CD4-positive, alpha-beta memory T cell (primary cell): ENCODE measurements around the gene SNX21. TPM values are rescaled to one million over a fixed set of nuclear protein-coding genes. Genes with fewer than 3 reads are reported as not detected.

ENCODE experiments used
- CTCF ChIA-PET: fragments of 350-600 bp; sonication (Branson Sonifier 250); formaldehyde crosslinking; loops from one replicate; lab custom pipeline; 2021; ENCODE audit warnings: inconsistent platforms; ENCODE audit not compliant: partially characterized antibody; lab: Charles Lee
- POLR2A ChIA-PET: fragments of 350-600 bp; sonication (Branson Sonifier 250); formaldehyde crosslinking; loops from one replicate; lab custom pipeline; 2021; ENCODE audit not compliant: partially characterized antibody; lab: Charles Lee
- DNase-seq, 5 donors: peaks; one replicate each; pipeline versions ENCODE4 v3.0.0 to v3.0.0-alpha.2; 2020 to 2022; ENCODE audit warnings: mixed read lengths in 1 of 5
- H3K27ac ChIP-seq: one replicate; pipeline ENCODE4 v1.7.0; 2013; ENCODE audit warnings: low read depth, low read length
- H3K27me3 ChIP-seq: 2 replicates; pipeline ENCODE4 v1.7.0; 2013; ENCODE audit warnings: mild to moderate bottlenecking, low read length, moderate library complexity; ENCODE audit not compliant: insufficient read depth
- H3K36me3 ChIP-seq: 2 replicates; pipeline ENCODE4 v1.7.0; 2013; ENCODE audit warnings: mild to moderate bottlenecking, low read length, moderate library complexity; ENCODE audit not compliant: insufficient read depth
- H3K4me1 ChIP-seq: 2 replicates; pipeline ENCODE4 v1.7.0; 2013; ENCODE audit warnings: mild to moderate bottlenecking, low read length, moderate library complexity; ENCODE audit not compliant: insufficient read depth
- H3K4me3 ChIP-seq, 2 donors: one replicate each; pipeline ENCODE4 v1.7.0; 2013; ENCODE audit warnings: low read length in 2 of 2, mild to moderate bottlenecking in 1 of 2
- H3K9me3 ChIP-seq, 2 donors: one replicate each; pipeline ENCODE4 v1.7.0; 2013; ENCODE audit warnings: low read length in 2 of 2, control low read depth in 1 of 2; ENCODE audit not compliant: control insufficient read depth in 1 of 2
- H3K27ac Mint-ChIP-seq, 7 donors: one replicate each; pipeline ENCODE4 v1.8.0; 2020 to 2021; ENCODE audit warnings: mixed read lengths in 7 of 7, mild to moderate bottlenecking in 6 of 7, inconsistent platforms in 3 of 7, moderate library complexity in 3 of 7
- H3K27me3 Mint-ChIP-seq, 2 donors: one replicate each; pipeline ENCODE4 v1.8.0; 2020 to 2021; ENCODE audit warnings: mixed read lengths in 2 of 2
- H3K36me3 Mint-ChIP-seq, 2 donors: one replicate each; pipeline ENCODE4 v1.8.0; 2020 to 2021; ENCODE audit warnings: mixed read lengths in 2 of 2, inconsistent platforms in 1 of 2, mild to moderate bottlenecking in 1 of 2
- H3K4me1 Mint-ChIP-seq, 4 donors: one replicate each; pipeline ENCODE4 v1.8.0; 2020 to 2021; ENCODE audit warnings: mixed read lengths in 4 of 4, mild to moderate bottlenecking in 1 of 4
- H3K4me3 Mint-ChIP-seq, 8 donors: one replicate each; pipeline ENCODE4 v1.8.0; 2020 to 2021; ENCODE audit warnings: mixed read lengths in 8 of 8, mild to moderate bottlenecking in 7 of 8, moderate library complexity in 6 of 8, inconsistent platforms in 3 of 8
- H3K9me3 Mint-ChIP-seq, 8 donors: one replicate each; pipeline ENCODE4 v1.8.0; 2020 to 2021; ENCODE audit warnings: mixed read lengths in 8 of 8, mild to moderate bottlenecking in 5 of 8, inconsistent platforms in 3 of 8, moderate library complexity in 1 of 8
- intact Hi-C: fragments of 100-400 bp; cut with micrococcal nuclease; formaldehyde crosslinking; loops from one replicate; pipeline ENCODE4 v1.15.1; 2023
- polyA plus RNA-seq, 2 donors: library from polyadenylated mRNA; unstranded; fragments of 300-500 nt; fragmentation: Illumina TruSeq; gene quantifications; one replicate each; pipeline ENCODE4 v1.2.3, GENCODE V29; 2021
- total RNA-seq, 2 experiments: library from RNA; stranded (reverse); gene quantifications; one replicate each; pipeline ENCODE4 v1.2.3, GENCODE V29; 2021

SNX21 gene
- total and polyA plus RNA-seq, 4 experiments from 2014 or later = 0.20 to 3.5 (median 2.2) TPM

DNA sequence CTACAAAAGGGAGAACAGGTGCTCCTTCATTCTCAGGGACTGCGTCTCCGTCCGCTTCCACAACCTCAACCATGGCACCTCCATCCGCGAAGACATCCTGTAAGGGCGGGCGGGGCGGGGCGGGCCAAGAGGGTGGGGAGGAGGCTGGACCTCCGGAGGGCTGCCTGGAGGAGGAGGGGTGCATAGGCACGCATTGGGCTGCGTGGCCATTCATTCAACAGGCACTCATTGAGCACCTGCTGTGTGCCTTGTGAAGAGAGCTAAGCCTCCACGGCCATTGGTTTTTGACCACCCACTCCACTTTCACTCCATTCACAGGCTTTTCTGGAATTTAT lies 24.2 kb downstream of the SNX21 start:
- H3K36me3 ChIP-seq = peaks cover 19% of the 10 kb centered on the region
- H3K36me3 Mint-ChIP-seq = peaks cover 9 to 13% of the 10 kb centered on the region in 2 donors
- no peaks in the 10 kb centered on the region for H3K9me3 Mint-ChIP-seq
- POLR2A ChIA-PET = interaction anchor here (0.6 to 4.8 kb wide), 14 partner anchors 17 to 838 kb away, joined by 3 to 68 read pairs (median 4); partner anchors contain the start of genes CTSA, NEURL2, PCIF1 and UBE2C
- intact Hi-C loops = loop anchor here (1.0 to 10.0 kb wide), 7 partner anchors 23 to 114 kb away; partner anchors contain the start of genes CTSA, DNTTIP1, NEURL2 and UBE2C
- CTCF ChIA-PET = interaction anchor here (1.3 to 1.6 kb wide), 3 partner anchors 23 to 112 kb away, joined by 3 to 6 read pairs (median 4); partner anchors contain the start of gene ZSWIM1
- H3K4me3 ChIP-seq = peak overlapping the region; percentile 71 to 78
- peak overlapping the region; percentile 86 to 98 (median 95) for H3K4me3 Mint-ChIP-seq
- no peaks in the 10 kb centered on the region for H3K27me3 ChIP-seq
- peaks cover 35% of the 10 kb centered on the region for H3K4me1 ChIP-seq
- peak overlapping the region; percentile 76 for H3K27ac ChIP-seq
- H3K27ac Mint-ChIP-seq = peak overlapping the region; percentile 84 to 99 (median 98)
- no peaks in the 10 kb centered on the region for H3K9me3 ChIP-seq
- no peaks in the 10 kb centered on the region for H3K27me3 Mint-ChIP-seq
- H3K4me1 Mint-ChIP-seq = peaks cover 25 to 63% (median 38%) of the 10 kb centered on the region in 4 donors
- no peak for DNase-seq

DNA sequence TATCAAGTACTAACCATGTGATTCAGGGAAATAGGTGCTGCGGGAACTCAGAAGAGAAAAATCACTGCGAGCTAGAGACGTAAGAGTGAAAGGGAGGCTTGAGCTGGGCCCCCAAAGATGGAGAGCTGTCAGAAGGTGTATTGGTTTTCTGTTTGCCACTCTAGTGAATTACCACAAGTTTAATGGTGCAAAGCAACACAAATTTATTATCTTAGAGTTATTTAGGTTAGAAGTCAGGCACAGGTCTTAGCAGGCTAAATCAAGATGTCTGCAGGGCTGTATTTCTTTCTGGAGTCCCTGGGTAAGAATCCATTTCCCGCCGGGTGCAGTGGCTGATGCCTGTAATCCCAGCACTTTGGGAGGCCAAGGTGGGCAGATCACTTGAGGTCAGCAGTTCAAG lies 26.3 kb downstream of the SNX21 start:
- no peaks in the 10 kb centered on the region for H3K9me3 Mint-ChIP-seq

GRCh38 chr20:45860560-45861220 lies 27.1 kb downstream of the SNX21 start:
- CTCF ChIA-PET = no interaction called here
- intact Hi-C loops = no loop called here
- H3K9me3 ChIP-seq = no peaks in the 10 kb centered on the region
- Mint-ChIP-seq H3K4me3 (no peak overlapping the region), H3K27ac (peak overlapping the region in 2 of 7 donors; percentile 38 to 54), H3K4me1 (peaks cover 20 to 43% (median 28%) of the 10 kb centered on the region in 4 donors), H3K27me3 (no peaks in the 10 kb centered on the region), H3K36me3 (peaks cover 3 to 4% of the 10 kb centered on the region in 2 donors), H3K9me3 (no peaks in the 10 kb centered on the region)
- H3K27ac ChIP-seq = no peak overlapping the region
- no peaks in the 10 kb centered on the region for H3K36me3 ChIP-seq
- POLR2A ChIA-PET = no interaction called here
- no peaks in the 10 kb centered on the region for H3K27me3 ChIP-seq
- H3K4me3 ChIP-seq = no peak overlapping the region
- DNase-seq = no peak
- peaks cover 21% of the 10 kb centered on the region for H3K4me1 ChIP-seq

More for the DNA sequence above, 26.3 kb downstream of the SNX21 start:
- peaks cover 28% of the 10 kb centered on the region for H3K4me1 ChIP-seq
- no peaks in the 10 kb centered on the region for H3K9me3 ChIP-seq
- peaks cover 3 to 4% of the 10 kb centered on the region in 2 donors for H3K36me3 Mint-ChIP-seq
- H3K27ac Mint-ChIP-seq = no peak overlapping the region
- CTCF ChIA-PET = no interaction called here
- H3K4me3 Mint-ChIP-seq = no peak overlapping the region
- H3K4me1 Mint-ChIP-seq = peaks cover 23 to 49% (median 31%) of the 10 kb centered on the region in 4 donors
- intact Hi-C loops = loop anchor here (10.0 kb wide), 1 partner anchor 65 kb away; the partner anchor contains the start of genes DNTTIP1 and WFDC3
- DNase-seq = no peak
- H3K27ac ChIP-seq = no peak overlapping the region
- no peak overlapping the region for H3K4me3 ChIP-seq
- peaks cover 3% of the 10 kb centered on the region for H3K36me3 ChIP-seq
- POLR2A ChIA-PET = no interaction called here
- H3K27me3 Mint-ChIP-seq = no peaks in the 10 kb centered on the region
- H3K27me3 ChIP-seq = no peaks in the 10 kb centered on the region

GRCh38 chr20:45861221-45862075 lies 27.8 kb downstream of the SNX21 start:
- H3K27me3 ChIP-seq = no peaks in the 10 kb centered on the region
- ChIA-PET POLR2A (no interaction called here), CTCF (no interaction called here)
- H3K4me1 ChIP-seq = peaks cover 14% of the 10 kb centered on the region
- H3K9me3 ChIP-seq = no peaks in the 10 kb centered on the region
- Mint-ChIP-seq H3K36me3 (peaks cover 3 to 4% of the 10 kb centered on the region in 2 donors), H3K27me3 (no peaks in the 10 kb centered on the region), H3K4me1 (peaks cover 17 to 36% (median 23%) of the 10 kb centered on the region in 4 donors), H3K4me3 (no peak overlapping the region), H3K27ac (peak overlapping the region in 1 of 7 donors; percentile 38), H3K9me3 (no peaks in the 10 kb centered on the region)
- intact Hi-C loops = no loop called here
- no peak overlapping the region for H3K4me3 ChIP-seq
- DNase-seq = no peak
- H3K36me3 ChIP-seq = no peaks in the 10 kb centered on the region
- H3K27ac ChIP-seq = no peak overlapping the region

- POLR2A ChIA-PET = interaction anchor here (1.0 to 1.4 kb wide), 2 partner anchors 17 to 71 kb away, joined by 4 to 6 read pairs; partner anchors contain the start of genes PCIF1 and ZSWIM1
- H3K27ac Mint-ChIP-seq = peak overlapping the region in 1 of 7 donors; percentile 53
- no peaks in the 10 kb centered on the region for H3K27me3 ChIP-seq
Measured at GRCh38 chr20:45863543-45864470, 30.2 kb downstream of the SNX21 start.

DNA sequence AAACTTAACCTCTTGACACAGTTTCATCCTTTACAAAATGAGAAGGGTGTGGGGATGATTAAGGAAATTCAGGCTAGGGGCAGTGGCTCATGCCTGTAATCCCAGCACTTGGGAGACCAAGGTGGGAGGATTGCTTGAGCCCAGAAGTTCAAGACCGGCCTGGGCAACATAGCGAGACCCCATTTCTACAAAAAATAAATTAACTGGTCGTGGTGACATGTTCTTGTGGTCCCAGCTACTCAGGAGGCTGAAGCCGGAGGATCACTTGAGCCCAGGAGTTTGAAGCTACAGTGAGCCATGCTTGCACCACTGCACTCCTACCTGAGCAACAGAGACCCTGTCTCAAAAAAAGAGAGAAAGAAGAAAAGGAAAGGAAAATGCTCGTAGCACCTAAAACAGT lies 32.9 kb downstream of the SNX21 start:
- ChIA-PET CTCF (interaction anchor here (0.9 to 1.2 kb wide), 2 partner anchors 15 to 16 kb away, joined by 3 read pairs; partner anchors contain the start of gene ZSWIM1), POLR2A (no interaction called here)
- Mint-ChIP-seq H3K27me3 (no peaks in the 10 kb centered on the region), H3K9me3 (no peaks in the 10 kb centered on the region), H3K27ac (peak overlapping the region in 1 of 7 donors; percentile 4), H3K4me1 (no peaks in the 10 kb centered on the region), H3K4me3 (peak overlapping the region in 1 of 8 donors; percentile 20), H3K36me3 (peaks cover 0 to 4% of the 10 kb centered on the region in 2 donors)
- H3K27ac ChIP-seq = no peak overlapping the region
- no peaks in the 10 kb centered on the region for H3K27me3 ChIP-seq
- no peak overlapping the region for H3K4me3 ChIP-seq
- no peaks in the 10 kb centered on the region for H3K4me1 ChIP-seq
- DNase-seq = no peak
- H3K36me3 ChIP-seq = no peaks in the 10 kb centered on the region
- no peaks in the 10 kb centered on the region for H3K9me3 ChIP-seq
- intact Hi-C loops = no loop called here

More at GRCh38 chr20:45863543-45864470, 30.2 kb downstream of the SNX21 start:
- no peak for DNase-seq
- H3K9me3 ChIP-seq = no peaks in the 10 kb centered on the region
- no peaks in the 10 kb centered on the region for H3K36me3 ChIP-seq
- intact Hi-C loops = no loop called here
- peaks cover 2% of the 10 kb centered on the region for H3K4me1 ChIP-seq
- Mint-ChIP-seq H3K27me3 (no peaks in the 10 kb centered on the region), H3K36me3 (peaks cover 2 to 4% of the 10 kb centered on the region in 2 donors), H3K4me3 (no peak overlapping the region), H3K4me1 (peaks cover 5 to 12% (median 8%) of the 10 kb centered on the region in 4 donors), H3K9me3 (no peaks in the 10 kb centered on the region)
- no peak overlapping the region for H3K4me3 ChIP-seq
- no peak overlapping the region for H3K27ac ChIP-seq
- CTCF ChIA-PET = interaction anchor here (1.3 kb wide), 1 partner anchor 70 kb away, joined by 3 read pairs; no protein-coding TSS in a partner anchor
